RKO (cell line): ENCODE results near the gene PIGX.
"Not testable (repeated sequence)": the region's sequence is repeated elsewhere in the genome, so short reads cannot be mapped to it uniquely, and the experiment has no call there.

Experiments
- DNase-seq: peaks from one replicate; pipeline ENCODE4 v3.0.0-alpha.2; 2016; ENCODE audit warnings: low spot score

Gene PIGX

DNA sequence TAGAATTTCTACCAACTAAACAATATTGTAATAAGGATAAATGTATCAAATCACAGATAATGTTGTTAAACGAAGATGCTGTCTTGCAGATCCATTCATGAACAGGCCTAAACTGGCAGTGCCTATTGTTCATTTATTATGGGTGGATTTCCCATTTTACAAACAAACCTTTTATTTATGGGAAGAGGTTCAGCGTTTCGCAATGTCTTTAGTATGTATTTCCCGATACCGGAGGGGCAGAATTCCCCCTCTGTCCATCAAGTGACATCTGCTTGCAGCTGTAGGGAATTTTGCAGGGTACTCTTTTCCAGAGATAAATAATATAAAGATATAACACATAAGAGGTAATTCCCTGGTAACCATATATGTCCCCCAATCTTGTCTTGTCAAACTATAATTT, 5.8 kb upstream of the PIGX start:
- no peak for DNase-seq

GRCh38 chr3:196706731-196707130, 5.4 kb upstream of the PIGX start:
- DNase-seq, result no peak

DNA sequence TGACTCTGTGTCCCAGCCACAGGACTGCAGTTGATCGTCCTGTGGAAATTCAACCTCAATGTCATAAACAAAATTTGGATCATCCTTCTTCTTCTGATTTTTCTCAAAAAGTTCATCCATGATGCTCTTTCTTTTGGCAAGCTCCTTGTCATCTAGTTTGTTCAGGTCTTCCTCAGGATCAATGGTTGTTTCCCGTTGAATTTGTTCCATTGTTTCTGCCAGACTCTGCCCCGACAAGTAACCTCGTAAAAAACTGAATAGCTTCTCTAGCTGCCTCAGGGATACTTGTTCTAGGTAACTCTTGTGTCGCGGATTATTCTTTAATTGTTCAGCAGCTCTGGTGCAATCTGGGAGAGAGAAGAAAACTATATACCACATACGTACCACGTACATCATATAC, 4.6 kb upstream of the PIGX start:
- no peak for DNase-seq

- DNase-seq, result no peak
These were observed 3.7 kb upstream of the PIGX start for GRCh38 chr3:196708467-196708866.

GRCh38 chr3:196712514-196713413, 587 bp downstream of the PIGX start:
- DNase-seq, result peak; percentile 59

DNA sequence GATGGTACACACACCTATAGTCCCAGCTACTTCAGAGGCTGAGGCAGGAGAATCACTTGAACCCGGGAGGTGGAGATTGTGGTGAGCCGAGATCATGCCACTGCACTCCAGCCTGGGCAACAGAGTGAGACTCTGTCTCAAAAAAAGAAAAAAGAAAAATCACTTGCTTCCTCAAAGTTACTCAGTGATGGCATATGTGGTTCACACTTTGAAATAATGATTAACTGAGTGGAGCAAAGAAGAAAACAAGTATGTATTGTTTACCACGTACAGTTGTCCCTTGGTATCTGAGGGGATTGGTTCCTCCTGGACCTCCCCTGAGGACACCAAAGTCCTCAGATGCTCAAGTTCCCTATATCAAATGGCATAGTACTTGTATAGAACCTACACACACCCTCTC, 5.0 kb downstream of the PIGX start:
- DNase-seq, result not testable (repeated sequence)

DNA sequence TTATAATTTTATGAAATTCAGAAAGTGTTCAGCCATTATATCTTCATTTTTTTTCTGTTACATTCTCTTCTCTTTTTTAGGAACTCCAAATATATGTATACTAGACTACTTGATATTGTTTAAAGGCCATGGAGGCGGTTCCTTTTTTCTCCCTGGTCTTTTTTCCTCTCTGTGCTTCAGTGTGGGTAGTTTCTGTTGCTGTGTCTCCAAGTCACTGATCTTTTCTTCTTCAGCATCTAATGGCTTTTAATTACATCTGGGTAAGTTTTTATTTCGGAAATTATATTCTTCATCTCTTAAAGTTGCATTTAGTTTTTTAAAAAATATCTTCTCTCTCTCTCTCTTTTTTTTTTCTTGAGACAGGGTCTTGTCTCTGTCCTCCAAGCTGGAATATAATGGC, 8.9 kb downstream of the PIGX start:
- no peak for DNase-seq

DNA sequence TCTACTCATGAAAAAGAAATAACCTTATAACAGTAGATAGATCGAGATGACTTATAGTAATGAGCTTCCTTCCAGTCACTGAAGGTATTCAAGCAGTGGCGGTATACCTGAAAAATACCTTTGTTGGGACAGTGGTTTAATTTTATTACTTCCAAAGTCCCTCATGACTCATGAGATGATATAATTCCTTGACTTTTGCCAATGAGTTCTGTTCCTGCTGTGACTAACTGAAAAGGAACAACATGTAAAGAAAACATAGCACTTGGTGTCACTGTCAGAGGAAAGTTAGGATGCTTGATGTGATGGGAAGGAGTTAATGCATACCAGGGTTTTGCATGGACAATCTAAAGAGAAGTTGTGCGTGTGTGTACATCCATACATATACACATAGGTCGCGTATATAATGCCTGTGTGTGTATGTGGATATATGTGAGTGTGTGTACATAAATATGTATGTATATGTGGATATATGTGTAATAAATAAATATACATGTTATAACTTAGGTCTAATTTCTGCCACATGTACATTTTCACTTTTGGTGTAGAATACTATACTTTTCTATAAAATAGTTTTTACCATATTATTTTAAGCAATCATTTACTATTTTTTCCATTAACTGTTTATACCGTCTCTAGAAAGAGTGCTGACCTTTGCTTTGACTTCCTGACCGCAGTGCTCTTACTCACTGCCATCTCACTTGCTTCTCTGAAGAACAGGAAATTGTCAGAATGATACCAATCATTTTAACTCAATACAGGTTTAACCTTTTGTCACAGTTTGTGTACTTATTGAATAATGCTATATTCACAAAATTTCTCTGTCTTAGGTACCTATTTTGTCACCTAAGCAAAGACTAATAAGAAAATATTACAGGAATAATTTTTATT, 14.9 kb downstream of the PIGX start:
- peak; percentile 30 for DNase-seq

GRCh38 chr3:196735751-196736150, 23.6 kb downstream of the PIGX start:
- no peak for DNase-seq

GRCh38 chr3:196736670-196737374, 24.6 kb downstream of the PIGX start:
- no peak for DNase-seq

GRCh38 chr3:196737655-196738054, 25.5 kb downstream of the PIGX start:
- no peak for DNase-seq

GRCh38 chr3:196739671-196740480, 27.7 kb downstream of the PIGX start, which contains the start of gene PAK2:
TSS of gene PAK2 (plus strand) at chr3:196739857. CDS start at chr3:196782647, 42,790 bp downstream.
- DNase-seq, result peak; percentile 89

- DNase-seq, result peak; percentile 87
These were observed 28.5 kb downstream of the PIGX start for GRCh38 chr3:196740481-196741248.

DNA sequence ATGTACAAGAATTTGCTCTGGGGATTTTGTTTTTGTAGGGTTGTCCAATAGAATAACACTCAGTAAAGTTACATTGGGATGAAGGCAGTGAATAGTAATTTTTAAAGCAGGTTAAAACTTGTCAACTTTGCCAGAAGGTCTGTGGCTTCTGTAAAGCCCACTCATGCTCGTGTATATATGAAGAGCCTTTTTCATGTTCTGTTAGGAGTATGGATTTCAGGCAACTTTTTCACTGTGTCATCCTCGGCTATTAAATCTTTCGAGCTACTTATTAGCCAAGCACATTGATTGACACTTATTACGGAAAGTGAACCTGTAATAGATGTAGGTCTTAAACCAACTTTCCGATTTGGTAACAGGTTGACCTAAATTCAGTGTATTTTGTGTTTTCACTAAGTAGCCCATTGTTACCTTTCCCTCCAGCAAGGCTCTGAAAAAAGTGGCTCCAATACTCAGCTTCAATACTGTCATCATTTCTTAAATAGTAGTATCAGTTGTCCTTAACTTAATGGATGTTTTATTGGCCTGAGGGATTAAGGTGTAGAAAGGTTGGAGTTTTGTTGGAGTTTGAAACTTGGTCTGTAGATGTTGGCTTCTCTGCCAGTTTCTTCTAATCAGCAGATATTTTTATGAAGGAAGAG, 29.2 kb downstream of the PIGX start:
- DNase-seq, result peak; percentile 19

- DNase-seq, result not testable (repeated sequence)
These were observed 31.4 kb downstream of the PIGX start for GRCh38 chr3:196743569-196743968.

DNA sequence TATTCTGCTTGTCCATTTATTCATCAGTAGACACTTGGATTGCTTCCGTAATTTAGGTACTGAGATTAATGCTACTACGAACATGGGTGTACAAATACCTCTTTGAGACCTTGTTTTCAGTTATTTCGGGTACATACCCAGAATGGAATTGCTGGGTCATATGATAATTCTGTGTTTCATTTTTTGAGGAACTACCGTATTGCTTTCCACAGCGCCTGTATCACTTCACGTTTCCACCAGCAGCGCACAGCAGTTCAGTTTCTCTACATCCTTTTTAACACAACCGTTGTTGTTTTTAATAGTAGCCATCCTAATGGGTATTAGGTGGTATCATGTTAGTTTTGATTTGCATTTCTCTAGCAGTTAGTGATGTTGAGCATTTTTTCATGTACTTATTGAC, 36.9 kb downstream of the PIGX start:
- DNase-seq, result no peak

DNA sequence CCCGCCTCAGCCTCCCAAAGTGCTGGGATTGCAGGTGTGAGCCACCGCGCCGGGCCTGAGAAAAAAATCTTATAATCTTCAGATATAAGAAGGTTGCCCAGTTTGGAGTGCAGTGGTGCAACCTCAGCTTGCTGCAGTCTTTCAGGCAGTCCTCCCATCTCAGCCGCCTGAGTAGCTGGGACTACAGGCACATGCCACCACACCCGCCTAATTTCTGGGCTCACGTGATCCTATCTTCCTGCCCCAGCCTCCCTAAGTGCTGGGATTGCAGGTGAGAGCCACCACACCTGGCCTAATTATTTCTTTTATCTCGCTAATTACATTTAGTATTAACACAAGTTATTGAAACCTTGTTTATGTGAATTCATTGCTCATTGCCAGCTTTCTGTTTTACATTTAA, 41.0 kb downstream of the PIGX start:
- DNase-seq, result no peak

GRCh38 chr3:196754091-196754981, 42.2 kb downstream of the PIGX start:
- DNase-seq, result no peak

GRCh38 chr3:196756732-196757131, 44.6 kb downstream of the PIGX start:
- no peak for DNase-seq
